Thyroid gland (tissue), 4 donors: ENCODE data around the gene CNTD1. TPM values are rescaled to one million over a fixed set of nuclear protein-coding genes. Genes with fewer than 3 reads are reported as not detected.
"Not testable (repeated sequence)": the region's sequence is repeated elsewhere in the genome, so short reads cannot be mapped to it uniquely, and the experiment has no call there.

ENCODE experiments used
- DNase-seq, 2 donors: peaks; one replicate each; pipeline ENCODE4 v3.0.0-alpha.2; 2019
- H3K27ac ChIP-seq, 3 donors: fragments of 200-600 bp; sonication (generic); 1 replicate in 2 of 3; 2 replicates in 1 of 3; pipeline ENCODE4 v1.5.1; 2016 to 2019; ENCODE audit warnings: mild to moderate bottlenecking in 1 of 3, moderate library complexity in 1 of 3
- H3K27me3 ChIP-seq: fragments of 200-600 bp; sonication (generic); one replicate; pipeline ENCODE4 v1.5.1; 2019
- H3K36me3 ChIP-seq, 2 donors: fragments of 200-600 bp; sonication (generic); one replicate each; pipeline ENCODE4 v1.5.1; 2016 to 2019
- H3K4me1 ChIP-seq, 2 donors: fragments of 200-600 bp; sonication (generic); one replicate each; pipeline ENCODE4 v1.5.1; 2017 to 2019
- H3K4me3 ChIP-seq, 3 donors: fragments of 200-600 bp; sonication (generic); replicated peaks in 1 of 3; 1 replicate in 2 of 3; 2 replicates in 1 of 3; pipeline ENCODE4 v1.5.1; 2016; ENCODE audit warnings: mild to moderate bottlenecking in 1 of 3
- H3K9me3 ChIP-seq: fragments of 200-600 bp; sonication (generic); one replicate; pipeline ENCODE4 v1.5.1; 2017
- POLR2A ChIP-seq, 2 donors: fragments of 450-650 bp; IDR thresholded peaks; one replicate each; pipeline ENCODE4 v1.6.1; 2017; ENCODE audit warnings: antibody characterized with exemption in 2 of 2, mild to moderate bottlenecking in 2 of 2, moderate library complexity in 1 of 2
- WGBS, 2 donors: methylation state at CpG; one replicate each; pipeline ENCODE4 v1.1.5; 2017; 5-methylcytosine and 5-hydroxymethylcytosine counted together
- intact Hi-C: fragments of 100-400 bp; cut with DNase I; formaldehyde crosslinking; loops from one replicate; pipeline ENCODE4 v1.15.1; 2023
- total RNA-seq, 4 donors: library from RNA; depleted of rRNA; stranded (reverse); fragments of >200 nt; gene quantifications; one replicate each; pipeline ENCODE4 v1.2.3, GENCODE V29; 2016
- TF ChIP-seq, protein P1 (sequence below), 6 experiments: fragments of 200-600 bp in 3 of 6; fragments of 450-650 bp in 3 of 6; sonication (generic) in 3 of 6; IDR thresholded peaks; one replicate each; pipeline ENCODE4 v1.5.1; 2016 to 2019; ENCODE audit warnings: antibody characterized with exemption in 6 of 6, mild to moderate bottlenecking in 2 of 6, inconsistent platforms in 1 of 6, moderate library complexity in 1 of 6

The CNTD1 gene
- total RNA-seq, 4 donors from 2014 or later: 0.27 TPM; not detected in 3

DNA sequence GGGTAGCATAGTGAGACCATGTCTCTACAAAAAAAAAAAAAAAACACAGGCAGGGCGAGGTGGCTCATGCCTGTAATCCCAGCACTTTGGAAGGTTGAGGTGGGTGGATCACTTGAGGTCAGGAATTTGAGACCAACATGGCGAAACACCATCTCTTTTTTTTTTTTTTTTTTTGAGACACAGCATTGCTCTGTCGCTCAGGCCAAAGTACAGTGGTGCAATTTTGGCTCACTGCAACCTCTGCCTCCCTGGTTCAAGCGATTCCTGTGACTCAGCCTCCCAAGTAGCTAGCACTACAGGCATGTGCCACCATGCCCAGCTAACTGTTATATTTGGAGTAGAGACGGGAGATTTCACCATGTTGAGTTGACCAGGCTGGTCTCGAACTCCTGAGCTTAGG, 32.5 kb upstream of the CNTD1 start:
- WGBS, 2 donors: 82 to 86% methylated on average over 4 to 6 of the region's 6 CpGs
- DNase-seq: no peak
- H3K27me3 ChIP-seq: no peaks in the 10 kb centered on the region
- no peak overlapping the region for H3K4me3 ChIP-seq
- H3K36me3 ChIP-seq: no peaks in the 10 kb centered on the region
- intact Hi-C loops: loop anchor here (10.0 kb wide), 1 partner anchor 191 kb away; the partner anchor contains the start of gene PSMC3IP
- H3K4me1 ChIP-seq: peaks cover 5% of the 10 kb centered on the region in 2 donors
- H3K9me3 ChIP-seq: no peaks in the 10 kb centered on the region
- TF ChIP-seq, protein P1, sequence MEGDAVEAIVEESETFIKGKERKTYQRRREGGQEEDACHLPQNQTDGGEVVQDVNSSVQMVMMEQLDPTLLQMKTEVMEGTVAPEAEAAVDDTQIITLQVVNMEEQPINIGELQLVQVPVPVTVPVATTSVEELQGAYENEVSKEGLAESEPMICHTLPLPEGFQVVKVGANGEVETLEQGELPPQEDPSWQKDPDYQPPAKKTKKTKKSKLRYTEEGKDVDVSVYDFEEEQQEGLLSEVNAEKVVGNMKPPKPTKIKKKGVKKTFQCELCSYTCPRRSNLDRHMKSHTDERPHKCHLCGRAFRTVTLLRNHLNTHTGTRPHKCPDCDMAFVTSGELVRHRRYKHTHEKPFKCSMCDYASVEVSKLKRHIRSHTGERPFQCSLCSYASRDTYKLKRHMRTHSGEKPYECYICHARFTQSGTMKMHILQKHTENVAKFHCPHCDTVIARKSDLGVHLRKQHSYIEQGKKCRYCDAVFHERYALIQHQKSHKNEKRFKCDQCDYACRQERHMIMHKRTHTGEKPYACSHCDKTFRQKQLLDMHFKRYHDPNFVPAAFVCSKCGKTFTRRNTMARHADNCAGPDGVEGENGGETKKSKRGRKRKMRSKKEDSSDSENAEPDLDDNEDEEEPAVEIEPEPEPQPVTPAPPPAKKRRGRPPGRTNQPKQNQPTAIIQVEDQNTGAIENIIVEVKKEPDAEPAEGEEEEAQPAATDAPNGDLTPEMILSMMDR (IDR thresholded peaks at IDR 0.05): no peak
- no peak for TF ChIP-seq POLR2A (IDR thresholded peaks at IDR 0.05)
- H3K27ac ChIP-seq: no peak overlapping the region

DNA sequence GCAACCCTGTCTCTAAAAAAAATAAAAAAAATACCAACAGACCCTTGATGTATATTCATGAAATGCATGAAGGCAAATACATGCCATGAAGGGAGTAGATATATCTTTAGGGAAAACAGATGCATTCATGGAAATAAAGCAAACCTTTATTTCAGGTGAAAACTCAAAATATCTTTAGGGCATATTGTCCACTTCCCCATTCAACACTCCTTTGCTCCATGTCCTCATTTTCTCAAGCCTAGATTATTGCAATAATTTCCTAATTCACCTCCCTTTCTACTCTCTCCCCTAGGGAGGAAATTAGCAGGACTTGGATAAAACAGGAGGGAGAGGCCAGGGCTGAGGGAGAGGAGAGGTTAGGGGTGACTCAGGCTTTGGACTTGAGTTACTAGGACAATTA, 31.1 kb upstream of the CNTD1 start:
- no peaks in the 10 kb centered on the region for H3K27me3 ChIP-seq
- no peak overlapping the region for H3K27ac ChIP-seq

DNA sequence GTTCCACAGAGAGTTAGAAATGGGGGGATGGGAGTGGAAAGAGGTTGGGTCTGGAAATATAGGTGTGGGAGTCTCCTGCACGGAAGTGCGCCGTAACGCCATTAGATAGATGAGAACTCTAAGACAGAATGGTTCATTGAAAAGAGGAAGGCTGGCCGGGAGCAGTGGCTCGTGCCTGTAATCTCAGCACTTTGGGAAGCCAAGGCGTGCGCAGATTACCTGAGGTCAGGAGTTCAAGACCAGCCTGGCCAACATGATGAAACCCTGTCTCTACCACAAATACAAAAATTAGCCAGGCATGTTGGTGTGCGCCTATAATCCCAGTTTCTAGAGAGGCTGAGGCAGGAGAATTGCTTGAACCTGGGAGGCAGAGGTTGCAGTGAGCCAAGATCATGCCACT, 30.7 kb upstream of the CNTD1 start:
- not testable (repeated sequence) for DNase-seq, H3K9me3 ChIP-seq, H3K27me3 ChIP-seq, H3K27ac ChIP-seq, H3K4me1 ChIP-seq, H3K36me3 ChIP-seq, H3K4me3 ChIP-seq
- 75 to 79% methylated on average over 9 of the region's 9 CpGs for WGBS, 2 donors
- intact Hi-C loops: loop anchor here (10.0 kb wide), 1 partner anchor 193 kb away; the partner anchor contains the start of gene PSMC3IP

More for the DNA sequence above, 31.1 kb upstream of the CNTD1 start:
- Histone ChIP-seq H3K4me3 (no peak overlapping the region), H3K4me1 (peaks cover 0 to under 1% of the 10 kb centered on the region in 2 donors), H3K36me3 (no peaks in the 10 kb centered on the region), H3K9me3 (no peaks in the 10 kb centered on the region)
- no peak for DNase-seq
- TF ChIP-seq POLR2A (IDR thresholded peaks at IDR 0.05): no peak
- TF ChIP-seq, protein P1 (IDR thresholded peaks at IDR 0.05): no peak
- intact Hi-C loops: loop anchor here (10.0 kb wide), 1 partner anchor 193 kb away; the partner anchor contains the start of gene PSMC3IP

DNA sequence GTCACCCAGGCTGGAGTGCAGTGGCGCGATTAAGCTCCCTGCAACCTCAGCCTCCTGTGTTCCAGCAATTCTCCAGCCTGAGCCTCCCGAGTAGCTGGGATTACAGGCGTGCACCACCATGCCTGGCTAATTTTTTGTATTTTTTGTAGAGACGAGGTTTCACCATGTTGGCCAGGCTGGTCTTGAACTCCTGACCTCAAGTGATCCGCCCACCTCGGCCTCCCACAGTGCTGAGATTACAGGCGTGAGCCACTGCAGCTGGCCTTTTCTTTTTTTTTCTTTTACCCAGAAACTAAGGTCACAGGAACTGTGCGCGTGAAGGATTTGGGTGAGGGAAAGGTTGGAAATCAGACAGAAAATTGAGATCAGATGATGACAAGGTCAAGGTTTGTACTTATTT, 28.7 kb upstream of the CNTD1 start:
- DNase-seq, H3K9me3 ChIP-seq, H3K27ac ChIP-seq, H3K4me1 ChIP-seq, H3K36me3 ChIP-seq, H3K27me3 ChIP-seq, H3K4me3 ChIP-seq: not testable (repeated sequence)
- intact Hi-C loops: loop anchor here (10.0 kb wide), 1 partner anchor 195 kb away; the partner anchor contains the start of gene PSMC3IP
- WGBS, 2 donors: 82 to 83% methylated on average over 10 of the region's 10 CpGs

DNA sequence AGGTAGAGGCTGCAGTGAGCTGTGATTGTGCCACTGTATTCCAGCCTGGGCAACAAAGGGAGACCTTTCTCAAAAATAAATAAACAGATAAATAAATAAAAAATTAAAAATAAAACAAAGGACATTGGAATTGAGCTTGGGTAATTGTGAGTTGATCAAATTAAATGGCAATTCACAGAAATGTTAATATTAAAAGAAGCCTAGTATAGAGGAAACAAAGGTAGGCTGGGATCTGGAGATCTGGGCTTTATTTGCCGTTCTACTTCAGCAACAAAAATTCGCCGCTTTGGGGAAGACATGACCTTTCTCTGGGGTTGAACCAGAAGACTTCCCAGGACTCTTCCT, 25.7 kb upstream of the CNTD1 start:
- 8 to 17% methylated on average over 3 of the region's 3 CpGs for WGBS, 2 donors
- Histone ChIP-seq H3K4me3 (peak overlapping the region in 2 of 3 donors; percentile 75 to 96), H3K27ac (peak overlapping the region in 2 of 3 donors; percentile 60 to 66), H3K27me3 (no peaks in the 10 kb centered on the region), H3K36me3 (peaks cover 13 to 18% of the 10 kb centered on the region in 2 donors), H3K9me3 (no peaks in the 10 kb centered on the region), H3K4me1 (peaks cover 9 to 10% of the 10 kb centered on the region in 2 donors)
- intact Hi-C loops: no loop called here
- no peak for DNase-seq
- TF ChIP-seq POLR2A (IDR thresholded peaks at IDR 0.05): no peak
- TF ChIP-seq, protein P1 (IDR thresholded peaks at IDR 0.05): no peak

DNA sequence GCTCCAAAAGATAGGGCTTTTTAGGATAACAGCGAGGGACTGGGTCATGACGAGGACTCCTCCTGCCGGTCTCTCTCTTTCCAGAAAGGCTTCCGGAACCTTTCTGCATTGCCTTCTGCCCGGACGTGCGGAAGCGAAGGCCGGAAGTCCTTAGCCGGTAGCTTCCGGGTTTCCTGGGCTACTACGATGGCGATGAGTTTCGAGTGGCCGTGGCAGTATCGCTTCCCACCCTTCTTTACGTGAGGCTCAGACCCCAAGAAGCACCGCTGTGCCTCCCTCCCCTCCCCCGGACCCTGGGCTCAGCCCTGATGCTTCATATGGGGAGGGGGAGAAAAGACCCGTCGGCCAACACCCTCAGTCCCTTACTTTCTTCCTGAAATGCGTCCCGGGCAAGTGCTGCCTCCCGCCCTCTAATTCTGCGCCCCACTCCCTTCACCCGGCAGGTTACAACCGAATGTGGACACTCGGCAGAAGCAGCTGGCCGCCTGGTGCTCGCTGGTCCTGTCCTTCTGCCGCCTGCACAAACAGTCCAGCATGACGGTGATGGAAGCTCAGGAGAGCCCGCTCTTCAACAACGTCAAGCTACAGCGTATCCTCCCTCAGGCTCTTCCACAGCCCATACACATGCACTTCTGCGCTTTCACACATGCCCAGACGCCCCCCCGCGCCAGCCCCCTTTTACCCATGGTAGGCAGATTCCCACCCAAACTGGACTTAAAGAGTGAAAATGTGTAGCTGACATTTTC, 25.2 kb upstream of the CNTD1 start, which contains the start of gene VPS25:
Gene VPS25, plus strand, starts transcription at position 160 of the 746 bp plus-strand sequence. Its CDS starts 27 bp downstream, at position 187.
- intact Hi-C loops: no loop called here
- peak; percentile 70 to 76 for DNase-seq
- H3K36me3 ChIP-seq: peaks cover 19% of the 10 kb centered on the region in 2 donors
- H3K27ac ChIP-seq: peak within 1 kb of the TSS; percentile 38 to 66 (median 60)
- TF ChIP-seq, protein P1 (IDR thresholded peaks at IDR 0.05): peak in 1 of 6 experiments; percentile 5
- TF ChIP-seq POLR2A (IDR thresholded peaks at IDR 0.05): peak in 1 of 2 donors; percentile 52
- peaks cover 9 to 10% of the 10 kb centered on the region in 2 donors for H3K4me1 ChIP-seq
- H3K4me3 ChIP-seq: peak within 1 kb of the TSS; percentile 23 to 96 (median 75)
- 1 to 2% methylated on average over 20 to 24 of the region's 39 CpGs for WGBS, 2 donors
- no peaks in the 10 kb centered on the region for H3K27me3 ChIP-seq
- H3K9me3 ChIP-seq: no peaks in the 10 kb centered on the region
